GF-D8 (cell line): ENCODE measurements around the gene SUGP2.
"Not testable (repeated sequence)": the region's sequence is repeated elsewhere in the genome, so short reads cannot be mapped to it uniquely, and the experiment has no call there.

Experiments
- DNase-seq: peaks from one replicate; lab custom pipeline; 2025; lab: John Stamatoyannopoulos, UW

SUGP2 gene

DNA sequence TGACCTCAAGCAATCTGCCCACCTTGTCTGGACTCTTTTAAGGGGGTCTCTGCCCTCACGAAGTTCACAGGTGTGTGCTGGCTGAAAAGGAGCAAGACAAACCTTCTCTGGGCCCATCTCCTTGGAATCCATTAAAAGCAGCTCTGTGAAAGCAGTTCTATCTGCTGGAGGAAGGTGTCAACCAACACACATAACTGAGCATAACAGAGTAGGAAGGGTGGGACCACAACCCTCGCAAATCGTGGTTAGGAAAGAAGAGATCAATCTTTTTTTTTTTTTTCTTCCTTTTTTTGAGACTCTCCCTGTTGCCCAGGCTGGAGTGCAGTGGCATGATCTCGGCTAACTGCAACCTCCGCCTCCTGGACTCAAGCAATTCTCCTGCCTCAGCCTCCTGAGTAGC, 1.4 kb downstream of the SUGP2 start:
- no peak for DNase-seq

DNA sequence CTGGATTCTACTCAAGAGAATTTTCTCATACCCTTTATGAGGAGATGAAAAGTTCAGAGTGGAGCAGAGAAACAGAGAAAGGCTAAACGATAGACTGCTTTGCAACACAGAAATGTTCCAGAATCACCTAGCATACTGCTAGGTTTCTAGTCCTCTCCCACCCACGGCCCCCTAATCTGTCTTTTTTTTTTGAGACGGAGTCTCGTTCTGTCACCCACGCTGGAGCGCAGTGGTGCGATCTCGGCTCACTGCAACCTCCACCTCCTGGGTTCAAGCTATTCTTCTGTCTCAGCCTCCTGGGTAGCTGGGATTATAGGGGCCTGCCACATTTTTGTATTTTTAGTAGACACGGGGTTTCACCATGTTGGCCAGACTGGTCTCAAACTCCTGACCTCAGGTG, 4.8 kb downstream of the SUGP2 start:
- DNase-seq: no peak

GRCh38 chr19:19027228-19027627, 6.1 kb downstream of the SUGP2 start:
- DNase-seq: no peak

DNA sequence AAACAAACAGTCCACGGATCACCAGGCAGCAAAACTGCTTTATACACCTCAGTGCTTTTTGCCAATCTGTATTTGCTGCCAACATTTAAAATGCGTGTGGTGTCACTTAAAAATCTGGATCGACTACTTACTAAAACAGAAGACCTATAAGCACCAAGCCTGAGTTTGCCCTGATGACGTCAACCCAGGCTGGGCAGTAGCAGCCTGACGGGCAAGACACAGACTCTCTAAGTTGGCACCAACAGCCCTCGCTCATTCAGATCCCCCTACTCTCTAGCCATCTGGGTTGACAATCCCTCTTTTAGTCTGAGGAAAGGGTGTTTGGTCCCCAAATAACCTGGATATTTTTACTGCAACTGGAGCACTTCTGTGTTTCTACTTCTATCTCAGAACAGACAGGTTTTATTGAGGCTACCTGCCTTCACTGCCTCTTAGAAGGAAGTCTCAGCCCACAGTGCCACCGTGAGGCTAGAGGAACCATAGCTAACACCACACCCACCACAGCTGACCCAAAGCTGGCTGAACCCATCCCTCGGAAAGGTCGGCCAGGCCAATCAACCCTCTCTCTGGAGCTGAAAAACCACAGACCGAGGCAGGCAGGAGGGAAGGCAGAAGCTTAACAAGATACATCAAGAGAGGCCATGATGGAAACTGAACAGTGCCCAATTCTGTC, 6.9 kb downstream of the SUGP2 start:
- no peak for DNase-seq

- no peak for DNase-seq
Observed at GRCh38 chr19:19025861-19026260, 7.5 kb downstream of the SUGP2 start.

- not testable (repeated sequence) for DNase-seq
Observed at GRCh38 chr19:19023376-19023775, 9.9 kb downstream of the SUGP2 start.

DNA sequence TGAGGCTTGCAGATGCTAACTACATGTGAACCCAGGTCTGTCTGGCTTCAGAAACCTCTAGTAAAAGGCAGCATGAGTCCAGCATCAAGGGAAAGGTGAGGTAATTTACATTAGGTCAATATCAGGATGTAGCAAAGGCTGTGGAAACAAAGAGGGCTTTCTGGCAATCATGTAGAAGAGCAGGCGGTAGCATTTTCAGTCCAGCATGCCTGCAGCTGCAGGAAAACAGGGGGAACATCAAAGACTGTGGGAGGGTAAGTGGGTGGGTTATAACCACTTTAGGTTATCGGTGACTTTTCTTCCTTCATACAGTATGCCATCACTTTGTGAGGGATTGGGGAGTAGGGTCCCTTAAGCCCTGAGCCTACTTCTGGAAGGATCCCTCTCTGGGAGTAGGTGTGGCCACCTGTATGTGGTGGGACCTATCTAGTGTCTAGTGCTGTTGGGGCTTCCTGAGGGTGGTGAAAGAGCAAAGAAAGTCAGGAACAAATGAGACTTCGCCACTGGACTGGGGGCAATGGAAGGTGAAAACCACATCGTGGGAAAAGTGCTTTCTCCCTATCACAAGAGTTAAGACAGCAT, 10.8 kb downstream of the SUGP2 start:
- no peak for DNase-seq

DNA sequence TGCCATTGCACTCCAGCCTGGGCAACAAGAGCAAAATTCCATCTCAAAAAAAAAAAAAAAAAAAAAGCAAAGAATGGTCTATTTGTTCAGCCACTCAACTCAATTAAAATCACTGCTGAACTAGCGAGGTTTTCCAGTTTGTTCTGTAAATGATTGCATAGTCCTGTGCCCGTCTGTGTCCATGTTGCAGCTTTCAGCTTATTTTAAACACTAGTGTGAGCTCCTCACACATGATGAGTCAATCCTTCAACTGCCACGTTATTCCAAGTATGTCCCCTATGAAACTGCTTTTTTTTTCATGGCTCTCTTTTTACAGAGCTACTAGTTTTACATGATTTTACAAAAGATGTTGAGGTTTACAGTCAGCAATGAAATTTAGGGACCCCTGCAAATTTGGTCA, 12.2 kb downstream of the SUGP2 start:
- no peak for DNase-seq

GRCh38 chr19:19010551-19010950, 22.8 kb downstream of the SUGP2 start:
- DNase-seq: no peak

DNA sequence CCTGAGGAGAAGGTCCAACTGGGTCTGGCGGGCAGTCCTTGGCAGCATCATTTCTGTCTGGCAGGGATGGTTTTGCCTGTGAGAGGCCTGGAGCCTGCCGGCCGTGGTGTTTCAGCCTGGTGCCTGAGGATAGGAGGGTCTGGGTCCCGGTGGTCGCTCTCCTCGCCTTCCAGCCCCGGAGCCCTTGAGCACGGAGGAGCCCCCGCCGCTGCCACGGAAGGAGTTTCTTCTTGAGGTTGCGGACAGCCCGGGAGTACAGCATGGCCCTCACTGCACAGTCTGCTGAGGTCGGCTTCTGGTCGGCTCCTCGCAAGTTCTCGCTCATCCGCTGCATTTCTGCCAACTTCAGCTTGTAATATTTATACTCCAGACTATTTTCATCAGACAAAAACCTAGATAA, 23.4 kb downstream of the SUGP2 start:
- DNase-seq: no peak

- DNase-seq: no peak
Observed at GRCh38 chr19:19006213-19006612, 27.1 kb downstream of the SUGP2 start.

GRCh38 chr19:19004144-19004543, 29.2 kb downstream of the SUGP2 start:
- DNase-seq: no peak

DNA sequence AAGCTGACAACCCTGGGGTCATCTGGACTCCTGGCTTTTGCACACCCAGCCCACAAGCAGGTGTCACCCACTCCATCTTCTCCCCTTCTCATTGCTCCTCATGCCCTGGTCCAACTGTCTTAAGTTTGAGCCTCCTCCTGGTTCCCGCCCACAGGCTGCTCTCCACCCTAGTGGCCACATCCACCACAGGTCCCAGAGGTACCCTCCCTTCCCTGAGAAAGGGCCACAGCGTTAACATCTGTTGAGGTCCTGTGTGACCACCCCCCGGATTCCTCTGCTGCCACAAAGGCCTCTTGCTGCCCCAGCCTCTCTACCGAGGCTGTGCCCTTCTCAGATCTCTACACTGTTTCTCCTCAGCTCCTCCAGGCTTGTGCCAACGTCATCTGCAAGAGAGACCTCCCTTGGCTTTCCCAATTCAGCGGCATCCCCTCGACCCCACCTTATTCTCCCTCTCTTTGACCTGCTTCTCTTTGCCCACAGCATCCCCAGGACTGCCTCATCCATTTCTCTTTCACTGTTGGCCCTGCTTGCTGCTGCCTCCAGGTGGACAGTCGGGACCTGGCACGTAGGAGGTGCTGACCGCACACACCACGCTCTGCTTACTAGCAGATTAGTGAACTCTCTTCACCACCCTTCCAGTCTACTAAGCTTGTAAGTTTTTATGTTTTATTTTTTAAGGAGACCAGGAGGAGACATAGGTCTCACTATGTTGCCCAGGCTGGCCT, 33.3 kb downstream of the SUGP2 start:
- no peak for DNase-seq

DNA sequence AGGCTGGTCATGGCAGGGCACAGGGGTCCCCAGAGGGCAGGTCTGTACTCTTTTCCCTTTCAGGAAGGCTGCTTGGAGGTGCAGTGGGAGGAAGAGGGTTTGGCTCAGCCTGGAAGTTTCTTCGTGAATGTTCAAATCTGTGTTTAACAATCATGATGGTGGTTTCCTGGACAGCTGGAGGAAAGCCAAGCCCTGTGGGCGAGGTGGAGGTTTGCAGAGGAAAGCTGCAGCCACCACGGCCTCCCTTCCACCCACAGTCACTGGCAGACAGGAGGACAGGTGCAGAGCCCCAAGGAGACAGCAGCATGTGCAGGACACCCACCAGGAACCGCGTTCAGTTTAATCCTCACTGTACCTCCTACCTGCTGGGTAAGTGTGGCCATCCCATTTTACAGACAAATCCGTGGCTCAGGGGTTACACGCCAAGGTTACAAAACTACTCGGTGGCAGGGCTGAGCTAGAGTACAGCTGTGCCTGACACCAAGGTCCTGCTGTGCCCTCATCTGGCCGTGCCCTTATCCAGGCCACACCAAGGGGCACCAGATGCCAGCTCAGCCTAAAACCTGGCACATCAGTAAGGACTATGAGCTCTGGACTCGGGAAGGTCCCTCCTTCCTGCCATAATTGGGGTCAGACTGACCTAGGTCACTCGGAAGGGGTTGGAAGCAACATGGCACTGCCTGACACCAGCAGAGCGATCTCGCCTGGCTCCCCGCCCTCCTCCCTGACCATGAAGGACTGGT, 34.1 kb downstream of the SUGP2 start:
- DNase-seq: peak; percentile 11

- no peak for DNase-seq
Observed at GRCh38 chr19:18998276-18998675, 35.0 kb downstream of the SUGP2 start.

DNA sequence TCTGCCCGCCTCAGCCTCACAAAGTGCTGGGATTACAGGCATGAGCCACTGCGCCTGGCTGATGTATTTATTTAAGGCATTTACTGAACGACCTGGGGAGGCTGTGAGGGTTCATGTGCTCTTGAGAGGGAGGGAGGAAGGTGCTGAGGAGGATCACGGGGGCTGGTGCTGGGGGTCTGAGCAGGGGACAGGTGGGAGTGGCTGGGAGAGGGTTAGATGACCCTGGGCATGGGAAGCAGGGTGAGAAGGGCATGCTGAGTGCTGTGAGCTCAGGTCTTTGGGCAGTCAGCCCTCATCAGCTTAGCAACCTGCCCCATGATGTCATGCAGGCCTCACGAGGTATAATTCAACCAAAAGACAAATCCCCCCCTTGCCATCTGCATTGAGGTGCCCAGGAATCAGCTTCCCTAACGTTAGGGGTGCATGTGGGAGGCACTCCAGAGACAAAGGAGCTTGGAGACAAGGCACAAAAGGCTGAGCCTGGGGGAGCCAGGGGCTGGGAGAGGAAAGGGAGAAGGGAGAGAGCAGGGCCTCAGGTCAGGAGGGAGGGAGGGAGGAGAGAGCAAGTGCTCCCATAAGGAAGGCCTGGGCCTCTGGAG, 36.4 kb downstream of the SUGP2 start:
- DNase-seq: no peak

DNA sequence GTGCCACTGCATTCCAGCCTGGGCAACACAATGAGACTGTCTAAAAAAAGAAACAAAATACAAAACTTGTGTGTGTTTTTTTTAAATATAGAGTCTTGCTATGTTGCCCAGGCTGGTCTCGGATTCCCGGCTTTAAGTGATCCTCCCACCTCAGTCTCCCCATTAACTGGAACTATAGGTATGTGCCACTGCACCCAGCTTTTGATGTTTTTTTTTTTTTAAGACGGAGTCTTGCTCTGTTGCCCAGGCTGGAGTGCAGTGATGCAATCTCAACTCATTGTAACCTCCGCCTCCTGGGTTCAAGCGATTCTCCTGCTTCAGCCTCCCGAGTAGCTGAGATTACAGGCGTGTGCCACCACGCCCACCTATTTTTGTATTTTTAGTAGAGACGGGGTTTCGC, 37.0 kb downstream of the SUGP2 start:
- no peak for DNase-seq

- peak; percentile 3 for DNase-seq
Observed at GRCh38 chr19:18995804-18996241, 37.5 kb downstream of the SUGP2 start.

GRCh38 chr19:18993115-18993514, 40.2 kb downstream of the SUGP2 start:
- no peak for DNase-seq

- DNase-seq: no peak
Observed at GRCh38 chr19:18992696-18993095, 40.6 kb downstream of the SUGP2 start.

DNA sequence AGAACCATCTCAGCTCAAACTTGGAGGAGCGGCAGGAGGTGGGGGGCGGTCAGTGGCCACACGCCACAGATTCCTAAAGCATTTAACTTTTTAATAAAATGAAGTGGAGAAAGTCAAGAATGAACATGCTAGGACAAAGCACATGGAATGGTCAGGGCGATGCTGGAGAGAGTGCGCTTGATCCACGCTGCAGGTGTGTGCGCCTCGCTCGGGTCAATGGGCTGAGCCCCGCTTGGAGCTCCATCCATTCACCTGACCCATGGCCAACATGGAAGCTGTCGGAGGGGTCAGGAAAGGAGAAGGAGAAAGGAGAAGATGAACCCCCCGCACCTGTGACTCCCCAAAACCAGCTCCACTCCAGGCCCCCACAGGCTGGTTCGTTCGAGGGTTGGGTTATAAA, 41.8 kb downstream of the SUGP2 start:
- DNase-seq: no peak

- DNase-seq: no peak
Observed at GRCh38 chr19:18991006-18991405, 42.3 kb downstream of the SUGP2 start.
